Psoas muscle (tissue), 8 donors: ENCODE results near the gene WDR27. TPM values are rescaled to one million over a fixed set of nuclear protein-coding genes. Genes with fewer than 3 reads are reported as not detected.

Source experiments
- ATAC-seq, 4 donors: fragments of 200-7000 bp; cut with Tn5 transposase; one replicate each; pipeline ENCODE4 v1.9.1; 2020; ENCODE audit warnings: moderate library complexity in 3 of 4, mild to moderate bottlenecking in 2 of 4
- DNase-seq, 2 donors: peaks; one replicate each; pipeline ENCODE4 v3.0.0-alpha.2; 2020
- H3K27ac ChIP-seq: fragments of 200-600 bp; one replicate; pipeline ENCODE4 v1.8.0; 2022
- H3K27me3 ChIP-seq, 3 donors: fragments of 200-600 bp in 1 of 3; one replicate each; pipeline versions ENCODE4 v1.6.1 to v1.8.0; 2013 to 2022; ENCODE audit warnings: low read length in 2 of 3, mild to moderate bottlenecking in 2 of 3, moderate library complexity in 1 of 3; ENCODE audit not compliant: insufficient read depth in 3 of 3
- H3K36me3 ChIP-seq, 2 donors: fragments of 200-600 bp in 1 of 2; one replicate each; pipeline versions ENCODE4 v1.6.1 to v1.8.0; 2013 to 2022; ENCODE audit warnings: low read depth in 1 of 2, mild to moderate bottlenecking in 1 of 2, moderate library complexity in 1 of 2; ENCODE audit not compliant: insufficient read depth in 1 of 2
- H3K4me1 ChIP-seq: fragments of 200-600 bp; one replicate; pipeline ENCODE4 v1.8.0; 2022
- H3K4me3 ChIP-seq: fragments of 200-600 bp; one replicate; pipeline ENCODE4 v1.8.0; 2022; ENCODE audit warnings: mild to moderate bottlenecking
- H3K9me3 ChIP-seq: fragments of 200-600 bp; one replicate; pipeline ENCODE4 v1.8.0; 2022
- CTCF ChIP-seq: fragments of 200-600 bp; IDR thresholded peaks from one replicate; pipeline ENCODE4 v1.8.0; 2022; ENCODE audit warnings: antibody characterized with exemption
- WGBS, 3 donors: extraction: QIAGEN DNeasy Blood & Tissue Kit; methylation state at CpG; one replicate each; pipeline versions ENCODE4 v1.1.6 to v1.1.7; 2013; 5-methylcytosine and 5-hydroxymethylcytosine counted together
- intact Hi-C, 2 donors: fragments of 100-400 bp; cut with DNase I; formaldehyde crosslinking; loops; one replicate each; pipeline versions ENCODE4 v1.11.0 to v1.14.2; 2022
- polyA plus RNA-seq, 3 donors: library from polyadenylated mRNA; stranded (reverse); fragments of 200-250 nt; gene quantifications; one replicate each; pipeline ENCODE4 v1.2.3, GENCODE V29; 2013
- total RNA-seq, 4 donors: library from RNA; stranded (reverse); fragmentation: NEBNext Ultra II Directional in 2 of 4; extraction: Animal tissue kit (Norgen Biotek cat#: 25700) in 2 of 4; gene quantifications; one replicate each; pipeline versions ENCODE4 v1.2.1 to v1.2.4, GENCODE V29; 2021 to 2023
- donor health status: healthy with polysubstance abuse.
- donor health status: DM: no; HTN: no; CAD: no; lungs with moderate emphysema.
- donor health status: Bipolar disorder and iron deficiency.
- donor health status: healthy.
- donor health status: DM: yes; HTN: yes; CAD: no.
- donor health status: DM: no; HTN: no; CAD: no.
- donor health status: DM: no; HTN: no; CAD: no.
- donor health status: DM: yes; HTN: yes; CAD: no.

Gene WDR27
- total and polyA plus RNA-seq, 7 donors: 3.1 to 14.4 (median 5.5) TPM

DNA sequence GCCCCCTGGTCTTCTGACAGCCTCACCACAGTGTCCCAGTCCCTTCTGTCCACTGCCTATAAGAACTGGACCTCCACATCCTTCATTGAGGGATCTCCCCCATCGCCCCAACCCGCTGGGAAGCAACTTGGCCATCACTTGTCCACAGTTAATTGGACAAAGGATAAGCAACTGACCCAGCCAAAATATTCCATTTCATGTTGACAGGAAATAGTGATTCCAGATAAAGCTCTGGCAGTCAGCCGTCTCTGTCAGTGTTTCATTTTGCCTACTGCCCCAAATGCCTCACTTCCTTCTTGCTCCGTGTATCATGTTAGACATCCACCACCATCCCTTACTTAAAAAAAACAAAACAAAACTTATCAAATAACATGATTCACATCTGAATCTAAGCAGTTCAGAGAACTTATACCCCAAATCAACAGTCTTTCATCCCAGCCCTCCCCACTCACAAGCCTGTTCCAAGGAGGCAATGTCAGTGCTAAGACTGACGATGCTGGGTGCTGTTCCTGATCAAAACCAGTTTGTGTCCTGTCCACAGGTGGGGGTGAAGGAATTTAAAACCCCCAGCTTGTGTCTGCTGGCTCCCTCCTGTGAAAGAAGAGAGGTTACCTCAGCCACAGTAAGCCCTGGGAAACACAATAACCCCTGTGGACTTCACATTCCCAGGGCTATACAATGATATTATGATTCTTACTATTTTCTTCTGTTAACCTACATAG is 162.5 kb downstream of the WDR27 start:
- intact Hi-C loops: no loop called here
- Histone ChIP-seq H3K4me3 (no peak overlapping the region), H3K36me3 (no peaks in the 10 kb centered on the region), H3K9me3 (peaks cover under 1% of the 10 kb centered on the region), H3K27ac (no peak overlapping the region), H3K4me1 (no peaks in the 10 kb centered on the region), H3K27me3 (no peaks in the 10 kb centered on the region)
- WGBS, 3 donors: 62 to 69% (median 65%) methylated on average over 5 of the region's 5 CpGs
- TF ChIP-seq CTCF: no peak
- ATAC-seq (no peak), DNase-seq (no peak)

GRCh38 chr6:169536446-169537170 is 165.2 kb downstream of the WDR27 start:
- no peak for DNase-seq
- Histone ChIP-seq H3K36me3 (no peaks in the 10 kb centered on the region), H3K9me3 (peaks cover 6% of the 10 kb centered on the region), H3K27ac (no peak overlapping the region), H3K4me3 (no peak overlapping the region), H3K27me3 (no peaks in the 10 kb centered on the region), H3K4me1 (no peaks in the 10 kb centered on the region)
- WGBS, 3 donors: 85 to 94% (median 86%) methylated on average over 5 of the region's 5 CpGs
- no peak for TF ChIP-seq CTCF
- intact Hi-C loops: no loop called here
- ATAC-seq: no peak

DNA sequence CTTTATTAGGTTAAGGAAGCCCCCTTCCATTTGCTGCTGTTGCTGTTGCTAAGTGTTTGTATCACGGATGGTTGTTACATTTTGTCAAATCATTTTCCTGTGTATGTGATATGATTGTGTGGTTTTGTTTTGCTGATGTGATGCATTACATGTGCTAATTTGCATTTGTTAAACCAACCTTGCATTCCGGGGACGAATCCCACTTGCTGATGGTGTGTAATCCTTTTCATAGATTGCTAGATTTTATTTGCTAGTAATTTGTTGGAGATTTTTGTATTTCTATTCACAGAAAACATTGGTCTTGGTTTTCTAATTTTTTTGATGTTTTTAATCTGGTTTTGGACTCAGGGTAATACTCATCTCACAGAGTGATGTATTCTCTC is 167.8 kb downstream of the WDR27 start:
- ATAC-seq (no peak), DNase-seq (no peak)
- H3K27me3 ChIP-seq: no peaks in the 10 kb centered on the region
- 96 to 100% (median 98%) methylated on average over 3 of the region's 3 CpGs for WGBS, 3 donors
- no peak overlapping the region for H3K4me3 ChIP-seq
- peaks cover 6% of the 10 kb centered on the region for H3K9me3 ChIP-seq
- H3K4me1 ChIP-seq: no peaks in the 10 kb centered on the region
- intact Hi-C loops: no loop called here
- H3K27ac ChIP-seq: no peak overlapping the region
- no peaks in the 10 kb centered on the region for H3K36me3 ChIP-seq
- no peak for TF ChIP-seq CTCF

DNA sequence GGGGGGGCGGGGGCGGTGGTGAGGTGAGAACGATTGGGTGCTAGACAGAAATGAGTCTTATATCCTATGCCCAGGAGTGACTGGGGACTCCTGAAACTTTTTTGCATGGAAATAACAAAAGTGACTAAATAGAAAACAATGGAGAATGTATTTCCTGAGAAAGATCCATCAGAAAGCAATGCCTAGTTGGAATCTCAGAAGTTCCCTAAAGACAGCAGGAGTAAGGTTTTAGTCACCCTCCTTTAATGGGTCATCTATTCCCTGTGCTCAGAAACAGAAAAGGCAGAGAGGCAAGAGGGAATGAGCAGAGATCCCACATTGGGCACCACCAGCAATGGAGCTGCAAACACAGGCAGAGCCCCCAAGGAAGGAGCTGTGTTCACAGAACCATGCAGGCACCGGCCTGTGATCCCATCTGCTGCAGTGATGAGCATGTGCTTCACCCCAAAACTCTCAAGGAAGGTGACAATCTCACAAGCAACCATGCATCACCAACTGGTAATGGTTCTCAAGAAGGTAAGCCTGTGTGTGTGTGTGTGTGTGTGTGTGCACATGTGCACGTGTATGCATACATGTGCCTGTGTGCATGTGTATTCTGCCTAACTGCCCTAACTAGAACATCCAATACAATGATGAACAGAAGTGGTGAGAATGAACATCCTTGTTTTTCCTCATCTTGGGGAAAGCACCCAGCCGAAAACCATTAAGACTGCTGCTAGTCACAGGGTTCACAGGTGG is 168.4 kb downstream of the WDR27 start:
- ATAC-seq (no peak), DNase-seq (no peak)
- no peak for TF ChIP-seq CTCF

More for the DNA sequence above, 168.4 kb downstream of the WDR27 start:
- intact Hi-C loops: no loop called here
- Histone ChIP-seq H3K27me3 (no peaks in the 10 kb centered on the region), H3K4me3 (no peak overlapping the region), H3K36me3 (no peaks in the 10 kb centered on the region), H3K27ac (no peak overlapping the region), H3K4me1 (no peaks in the 10 kb centered on the region), H3K9me3 (peaks cover 6% of the 10 kb centered on the region)
- 96 to 99% (median 98%) methylated on average over 6 of the region's 6 CpGs for WGBS, 3 donors
